Upper lobe of right lung (tissue), 1 donor: ENCODE measurements around the gene SPATA16. TPM values are rescaled to one million over a fixed set of nuclear protein-coding genes. Genes with fewer than 3 reads are reported as not detected.

Experiments
- ATAC-seq: fragments of 200-7000 bp; cut with Tn5 transposase; one replicate; pipeline ENCODE4 v1.9.1; 2020; ENCODE audit warnings: mild to moderate bottlenecking, moderate library complexity
- DNase-seq: peaks from one replicate; pipeline ENCODE4 v3.0.0-alpha.2; 2020
- H3K27ac ChIP-seq: fragments of 200-600 bp; one replicate; pipeline ENCODE4 v1.8.0; 2022
- H3K27me3 ChIP-seq: fragments of 200-600 bp; one replicate; pipeline ENCODE4 v1.8.0; 2022; ENCODE audit warnings: mild to moderate bottlenecking
- H3K36me3 ChIP-seq: fragments of 200-600 bp; one replicate; pipeline ENCODE4 v1.8.0; 2022
- H3K4me1 ChIP-seq: fragments of 200-600 bp; one replicate; pipeline ENCODE4 v1.8.0; 2022
- H3K4me3 ChIP-seq: fragments of 200-600 bp; one replicate; pipeline ENCODE4 v1.8.0; 2022; ENCODE audit warnings: mild to moderate bottlenecking
- H3K9me3 ChIP-seq: fragments of 200-600 bp; one replicate; pipeline ENCODE4 v1.8.0; 2022
- CTCF ChIP-seq: fragments of 200-600 bp; IDR thresholded peaks from one replicate; pipeline ENCODE4 v1.8.0; 2022; ENCODE audit warnings: antibody characterized with exemption
- intact Hi-C: fragments of 100-400 bp; cut with DNase I; formaldehyde crosslinking; loops from one replicate; pipeline ENCODE4 v1.11.0; 2022
- total RNA-seq: library from RNA; stranded (reverse); fragmentation: NEBNext Ultra II Directional; extraction: Animal tissue kit (Norgen Biotek cat#: 25700); gene quantifications from one replicate; pipeline ENCODE4 v1.2.1, GENCODE V29; 2021
- donor health status: DM: no; HTN: yes; CAD: no; lungs with severe emphysema.

The SPATA16 gene
- total RNA-seq, 1 donor from 2014 or later, result not detected

DNA sequence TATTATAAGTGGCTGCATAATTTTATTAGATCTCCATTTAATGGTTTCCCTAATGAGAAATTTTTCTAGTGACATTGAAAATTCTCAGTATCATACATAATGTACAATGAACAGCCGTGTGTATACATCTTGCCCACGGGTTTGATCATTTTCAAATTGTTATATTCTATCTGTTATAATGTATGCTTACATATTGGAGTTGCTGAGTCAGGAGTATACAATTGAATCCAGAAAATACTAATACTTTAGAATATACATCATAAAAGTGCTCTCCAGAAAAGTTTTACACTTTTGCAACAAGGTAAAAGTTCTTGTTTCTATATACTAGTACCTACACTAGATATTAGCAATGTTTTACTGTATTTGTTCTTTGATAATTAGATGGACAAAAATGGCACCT lies 82.8 kb downstream of the SPATA16 start:
- TF ChIP-seq CTCF, result no peak
- Histone ChIP-seq H3K9me3 (no peaks in the 10 kb centered on the region), H3K36me3 (no peaks in the 10 kb centered on the region), H3K4me1 (no peaks in the 10 kb centered on the region), H3K27me3 (no peaks in the 10 kb centered on the region), H3K27ac (no peak overlapping the region), H3K4me3 (no peak overlapping the region)
- DNase-seq (no peak), ATAC-seq (no peak)
- intact Hi-C loops, result no loop called here

DNA sequence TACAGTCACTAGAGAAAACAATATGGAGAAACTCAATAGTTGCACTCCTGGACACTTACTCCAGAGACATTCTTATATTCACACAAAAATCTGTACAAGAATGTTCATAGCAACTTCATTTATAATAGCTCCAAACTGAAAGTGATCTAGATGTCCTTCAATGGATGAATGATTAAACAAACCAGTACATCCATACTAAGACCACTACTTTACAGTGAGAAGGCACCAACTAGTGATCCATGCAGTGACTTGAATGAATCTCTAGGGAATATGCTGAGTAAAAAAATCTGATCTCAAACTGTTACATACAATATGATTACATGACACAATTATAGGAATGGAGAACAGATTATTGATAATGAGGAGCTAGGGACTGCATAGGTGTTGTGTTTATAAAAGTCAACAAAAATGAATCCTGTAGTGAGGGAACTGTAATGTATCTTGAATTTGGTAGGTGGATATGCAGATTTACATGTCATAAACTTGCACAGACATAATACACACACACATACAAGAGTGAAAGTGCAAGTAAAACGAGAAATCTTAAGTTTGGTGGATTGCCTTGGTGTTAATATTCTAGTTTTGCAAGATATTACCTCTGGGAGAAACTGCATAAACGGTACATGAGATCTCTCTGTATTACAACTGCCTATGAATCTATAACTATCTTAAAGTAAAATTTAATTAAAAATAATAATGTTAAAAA lies 85.7 kb downstream of the SPATA16 start:
- Histone ChIP-seq H3K4me1 (no peaks in the 10 kb centered on the region), H3K36me3 (no peaks in the 10 kb centered on the region), H3K4me3 (no peak overlapping the region), H3K27ac (no peak overlapping the region), H3K27me3 (no peaks in the 10 kb centered on the region), H3K9me3 (no peaks in the 10 kb centered on the region)
- DNase-seq, result no peak
- TF ChIP-seq CTCF, result no peak
- intact Hi-C loops, result no loop called here
- no peak for ATAC-seq

- Histone ChIP-seq H3K36me3 (no peaks in the 10 kb centered on the region), H3K4me1 (no peaks in the 10 kb centered on the region), H3K27ac (no peak overlapping the region), H3K27me3 (no peaks in the 10 kb centered on the region), H3K4me3 (no peak overlapping the region), H3K9me3 (no peaks in the 10 kb centered on the region)
- ATAC-seq (no peak), DNase-seq (no peak)
- intact Hi-C loops, result no loop called here
- no peak for TF ChIP-seq CTCF
Measured at GRCh38 chr3:173049360-173049759, 91.7 kb downstream of the SPATA16 start.

- ATAC-seq, result no peak
- TF ChIP-seq CTCF, result peak; percentile 32
- Histone ChIP-seq H3K9me3 (no peaks in the 10 kb centered on the region), H3K36me3 (no peaks in the 10 kb centered on the region), H3K27ac (no peak overlapping the region), H3K4me1 (no peaks in the 10 kb centered on the region), H3K27me3 (no peaks in the 10 kb centered on the region), H3K4me3 (no peak overlapping the region)
- no peak for DNase-seq
- intact Hi-C loops, result no loop called here
Measured at GRCh38 chr3:173045770-173046382, 95.2 kb downstream of the SPATA16 start.

DNA sequence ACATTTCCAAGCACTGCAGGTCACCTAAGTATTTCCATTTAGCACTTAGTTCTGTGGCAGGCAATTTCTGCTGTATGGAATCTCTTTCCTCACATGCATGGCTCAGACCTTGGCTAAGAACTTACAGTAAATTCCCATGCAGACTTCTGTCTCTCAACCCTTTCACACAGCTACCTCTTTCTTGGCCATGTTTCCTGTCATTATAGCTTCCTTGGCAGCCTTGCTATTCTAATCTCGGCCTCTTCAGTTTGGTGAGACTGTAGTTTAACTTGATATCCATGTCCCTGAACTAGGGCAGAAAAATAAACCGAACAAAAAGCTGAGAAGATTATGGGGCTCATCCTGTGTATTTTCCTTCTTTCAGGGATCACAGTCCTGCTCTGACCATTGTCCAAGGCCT lies 96.0 kb downstream of the SPATA16 start:
- no peak overlapping the region for H3K27ac ChIP-seq
- intact Hi-C loops, result no loop called here
- H3K36me3 ChIP-seq, result no peaks in the 10 kb centered on the region
- no peaks in the 10 kb centered on the region for H3K9me3 ChIP-seq
- no peaks in the 10 kb centered on the region for H3K4me1 ChIP-seq
- TF ChIP-seq CTCF, result no peak
- no peaks in the 10 kb centered on the region for H3K27me3 ChIP-seq
- DNase-seq (no peak), ATAC-seq (no peak)
- H3K4me3 ChIP-seq, result no peak overlapping the region
